Measurements from ENCODE around the gene OSBPL7. TPM values are rescaled to one million over a fixed set of nuclear protein-coding genes. Genes with fewer than 3 reads are reported as not detected.

Gene OSBPL7
- total RNA-seq, 1 donor, result 6.9 TPM

DNA sequence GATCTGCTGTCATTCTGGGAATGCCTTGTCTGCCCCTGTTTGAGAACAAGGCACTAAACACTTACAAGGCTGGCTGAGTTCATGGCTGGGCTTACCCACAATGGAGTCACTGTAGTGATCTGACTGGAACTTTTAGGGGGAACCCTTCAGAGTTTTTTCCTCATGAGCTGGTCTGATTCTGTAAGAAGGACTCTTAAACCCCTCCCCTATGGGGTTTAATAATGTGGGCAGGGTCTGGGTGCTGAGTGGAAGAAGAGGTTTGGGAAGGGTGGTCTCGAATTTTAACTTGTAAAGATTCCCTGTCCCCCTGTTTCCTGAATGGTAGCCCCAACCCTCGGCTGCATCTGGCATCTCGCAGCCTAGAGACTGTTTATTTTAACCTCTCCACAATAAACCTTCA lies 30.6 kb downstream of the OSBPL7 start:
- TF ChIP-seq, protein P1, sequence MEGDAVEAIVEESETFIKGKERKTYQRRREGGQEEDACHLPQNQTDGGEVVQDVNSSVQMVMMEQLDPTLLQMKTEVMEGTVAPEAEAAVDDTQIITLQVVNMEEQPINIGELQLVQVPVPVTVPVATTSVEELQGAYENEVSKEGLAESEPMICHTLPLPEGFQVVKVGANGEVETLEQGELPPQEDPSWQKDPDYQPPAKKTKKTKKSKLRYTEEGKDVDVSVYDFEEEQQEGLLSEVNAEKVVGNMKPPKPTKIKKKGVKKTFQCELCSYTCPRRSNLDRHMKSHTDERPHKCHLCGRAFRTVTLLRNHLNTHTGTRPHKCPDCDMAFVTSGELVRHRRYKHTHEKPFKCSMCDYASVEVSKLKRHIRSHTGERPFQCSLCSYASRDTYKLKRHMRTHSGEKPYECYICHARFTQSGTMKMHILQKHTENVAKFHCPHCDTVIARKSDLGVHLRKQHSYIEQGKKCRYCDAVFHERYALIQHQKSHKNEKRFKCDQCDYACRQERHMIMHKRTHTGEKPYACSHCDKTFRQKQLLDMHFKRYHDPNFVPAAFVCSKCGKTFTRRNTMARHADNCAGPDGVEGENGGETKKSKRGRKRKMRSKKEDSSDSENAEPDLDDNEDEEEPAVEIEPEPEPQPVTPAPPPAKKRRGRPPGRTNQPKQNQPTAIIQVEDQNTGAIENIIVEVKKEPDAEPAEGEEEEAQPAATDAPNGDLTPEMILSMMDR (IDR thresholded peaks at IDR 0.05; ENCODE audit: insufficient read depth, low read depth, low read length), result no peak
- no peak for DNase-seq (ENCODE audit: low read depth)
- H3K4me3 ChIP-seq (ENCODE audit: low read depth, low read length), result no peak overlapping the region

DNA sequence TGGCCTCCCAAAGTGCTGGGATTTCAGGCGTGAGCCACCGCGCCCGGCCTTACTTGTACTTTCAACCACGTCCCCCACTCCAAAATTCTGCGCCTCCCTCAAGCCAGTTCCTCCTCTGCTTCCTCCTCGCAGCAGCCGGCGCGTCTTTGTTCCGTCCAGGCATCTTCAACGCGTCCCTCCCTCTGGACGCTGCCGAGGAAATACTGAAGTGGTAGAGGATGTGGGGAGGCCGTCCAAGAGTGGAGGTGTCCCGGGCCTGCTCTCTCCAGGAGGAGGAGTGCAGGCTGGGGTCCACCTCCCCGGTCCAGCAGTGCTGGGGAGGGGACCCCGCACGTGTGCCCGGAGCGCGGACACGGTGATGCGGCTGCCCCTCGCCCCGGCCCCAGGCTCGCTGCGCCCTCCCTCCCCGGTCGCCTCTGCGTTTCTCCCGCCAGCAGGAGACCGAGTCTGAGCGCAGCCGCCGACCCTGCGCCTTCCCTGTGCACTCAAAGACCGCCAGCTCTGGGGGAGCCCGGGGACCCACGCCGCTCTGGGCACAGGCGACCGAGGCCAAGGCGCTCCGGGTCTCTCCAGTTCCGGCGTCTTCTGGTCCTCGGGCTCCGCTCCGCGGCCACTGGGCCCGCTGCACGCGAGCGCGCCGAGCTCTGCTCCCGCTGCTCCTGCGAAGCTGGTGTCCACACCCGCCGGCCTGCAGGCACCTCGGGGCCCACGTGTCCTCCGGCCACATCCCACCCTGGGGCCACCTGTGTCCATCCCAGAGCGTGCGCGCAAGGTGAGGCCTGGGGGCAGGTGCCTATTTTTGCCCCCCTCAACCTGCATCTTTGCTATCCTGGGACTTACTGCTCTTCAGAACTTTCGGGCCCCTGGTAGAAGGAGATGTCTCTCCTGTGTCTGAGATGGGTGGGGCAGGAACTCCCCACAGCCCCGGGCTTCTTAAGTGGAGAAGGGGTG lies 31.7 kb downstream of the OSBPL7 start:
- DNase-seq (ENCODE audit: low read depth), result peak; percentile 35
- peak overlapping the region; percentile 30 for H3K4me3 ChIP-seq (ENCODE audit: low read depth, low read length)
- TF ChIP-seq, protein P1 (IDR thresholded peaks at IDR 0.05; ENCODE audit: insufficient read depth, low read depth, low read length), result peak; percentile 50

DNA sequence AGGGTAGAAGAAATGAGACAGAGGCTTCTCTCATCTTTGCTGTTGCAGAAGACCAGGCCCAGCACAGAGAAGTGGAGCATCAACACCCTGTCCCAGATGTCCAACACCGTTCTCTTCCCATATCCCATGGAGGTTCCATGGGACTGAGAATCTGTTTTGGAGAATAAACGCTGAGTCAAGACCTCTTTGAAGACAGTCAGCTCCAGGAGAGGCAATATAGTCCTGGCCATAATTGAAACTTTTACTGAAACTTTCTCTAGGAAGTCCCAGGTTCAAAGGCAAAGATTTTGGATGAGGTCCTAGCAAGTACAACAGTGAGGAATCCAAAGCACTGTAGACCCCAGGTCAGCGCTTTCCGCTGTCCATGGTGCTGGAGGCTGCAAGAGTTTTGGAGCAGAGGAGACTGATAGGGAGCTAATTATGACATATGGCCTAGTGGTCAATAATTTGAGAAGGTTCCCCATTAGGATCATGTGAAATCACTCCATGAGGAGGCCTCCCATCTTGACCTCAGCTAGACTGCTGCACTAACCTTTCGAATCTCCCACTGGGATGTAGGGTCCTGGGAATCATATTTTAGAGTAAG lies 36.0 kb downstream of the OSBPL7 start:
- TF ChIP-seq, protein P1 (IDR thresholded peaks at IDR 0.05; ENCODE audit: insufficient read depth, low read depth, low read length), result no peak
- DNase-seq (ENCODE audit: low read depth), result peak; percentile 44
- no peak overlapping the region for H3K4me3 ChIP-seq (ENCODE audit: low read depth, low read length)

DNA sequence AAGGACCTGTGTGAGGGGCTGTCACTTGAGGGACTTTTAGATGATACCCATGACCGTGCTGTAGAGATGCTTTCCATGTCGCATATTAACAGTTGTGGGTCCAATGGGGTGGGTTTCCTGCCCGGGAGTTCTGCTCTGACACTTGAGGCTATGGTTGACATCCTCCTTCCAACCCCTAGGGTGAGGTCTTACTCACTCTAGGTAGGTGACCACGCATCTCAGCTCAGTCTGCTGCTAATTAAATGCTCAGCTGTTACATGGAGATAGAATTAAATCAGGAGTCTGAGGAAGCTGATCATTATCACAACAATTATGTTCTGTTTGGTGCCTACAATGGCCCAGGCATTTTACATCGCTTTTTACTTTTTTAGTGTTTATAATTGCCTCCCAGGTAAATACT lies 40.2 kb downstream of the OSBPL7 start:
- H3K4me3 ChIP-seq (ENCODE audit: low read depth, low read length), result no peak overlapping the region
- TF ChIP-seq, protein P1 (IDR thresholded peaks at IDR 0.05; ENCODE audit: insufficient read depth, low read depth, low read length), result no peak
- no peak for DNase-seq (ENCODE audit: low read depth)

DNA sequence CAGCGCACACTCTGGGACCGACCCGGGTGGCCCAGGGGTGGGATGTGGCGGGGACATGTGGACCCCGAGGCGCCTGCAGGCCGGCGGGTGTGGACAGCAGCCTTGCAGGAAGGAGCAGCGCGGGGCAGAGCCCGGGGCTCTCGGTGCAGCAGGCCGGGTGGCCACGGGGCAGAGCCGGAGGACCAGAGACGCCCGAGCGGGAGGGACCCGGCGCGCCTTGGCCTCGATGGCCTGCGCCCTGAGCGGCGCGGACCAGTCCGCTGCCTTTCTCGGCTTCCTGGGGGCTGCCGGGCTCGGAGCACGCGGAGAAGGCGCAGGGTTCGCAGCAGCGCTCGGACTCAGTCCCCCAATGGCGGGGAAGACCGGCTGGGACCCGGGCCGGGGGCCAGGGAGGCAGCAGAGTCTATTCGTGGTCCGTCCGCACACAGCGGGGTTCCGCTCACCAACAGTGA lies 43.4 kb downstream of the OSBPL7 start:
- no peak overlapping the region for H3K4me3 ChIP-seq (ENCODE audit: low read depth, low read length)
- TF ChIP-seq, protein P1 (IDR thresholded peaks at IDR 0.05; ENCODE audit: insufficient read depth, low read depth, low read length), result no peak
- no peak for DNase-seq (ENCODE audit: low read depth)

- no peak overlapping the region for H3K4me3 ChIP-seq (ENCODE audit: low read depth, low read length)
- TF ChIP-seq, protein P1 (IDR thresholded peaks at IDR 0.05; ENCODE audit: insufficient read depth, low read depth, low read length), result peak; percentile 72
- peak; percentile 42 for DNase-seq (ENCODE audit: low read depth)
Measured at GRCh38 chr17:47776330-47777197, 45.0 kb downstream of the OSBPL7 start.

Data from fibroblast of villous mesenchyme (primary cell).